Endothelial cell of umbilical vein (primary cell): ENCODE data around the gene SMARCA4. TPM values are rescaled to one million over a fixed set of nuclear protein-coding genes. Genes with fewer than 3 reads are reported as not detected.

ENCODE experiments used
- BruUV-seq: library from RNA; stranded (reverse); fragments of 400-500 nt; replicated peaks from 2 replicates; lab custom pipeline; 2021; lab: Mats Ljungman, UMichigan
- CTCF ChIA-PET: fragments of 300-600, 350-600 bp; sonication (Branson Sonifier 250); formaldehyde crosslinking; loops from one replicate; lab custom pipeline; 2021; ENCODE audit warnings: antibody characterized with exemption, inconsistent platforms; lab: Charles Lee
- POLR2A ChIA-PET: fragments of 300-600, 350-600 bp; sonication (Branson Sonifier 250); formaldehyde crosslinking; loops from one replicate; lab custom pipeline; 2021; ENCODE audit warnings: antibody characterized with exemption, inconsistent platforms; lab: Charles Lee
- DNase-seq: peaks from one replicate; pipeline ENCODE4 v3.0.0-alpha.2; 2011; ENCODE audit warnings: low read depth, low spot score
- FAIRE-seq: peaks from 2 replicates; lab custom pipeline; 2011; peaks lifted over from hg19 to GRCh38; lab: Jason Lieb, UNC
- H2AFZ ChIP-seq: 2 replicates; pipeline ENCODE4 v1.6.0; 2012; ENCODE audit warnings: low read depth, low read length, control low read depth, inconsistent platforms
- H3K27ac ChIP-seq: 2 replicates; pipeline ENCODE4 v1.5.1; 2011; ENCODE audit warnings: low read depth, mild to moderate bottlenecking, control low read depth, low read length, moderate library complexity; ENCODE audit not compliant: insufficient read depth
- H3K27me3 ChIP-seq, 2 experiments: 2 replicates each; pipeline versions ENCODE4 v1.6.0 to v1.6.1; 2011; ENCODE audit warnings: low read length in 2 of 2, mixed read lengths in 1 of 2; ENCODE audit not compliant: control insufficient read depth in 2 of 2, insufficient read depth in 2 of 2
- H3K36me3 ChIP-seq, 2 experiments: 2 replicates in 1 of 2; 3 replicates in 1 of 2; pipeline ENCODE4 v1.5.1; 2011; ENCODE audit warnings: low read length in 2 of 2, mild to moderate bottlenecking in 1 of 2, moderate library complexity in 1 of 2; ENCODE audit not compliant: control insufficient read depth in 2 of 2, insufficient read depth in 2 of 2; ENCODE audit errors: extremely low read depth in 1 of 2
- H3K4me1 ChIP-seq: 3 replicates; pipeline ENCODE4 v1.5.1; 2011; ENCODE audit warnings: mild to moderate bottlenecking, low read length; ENCODE audit not compliant: control insufficient read depth, insufficient read depth; ENCODE audit errors: extremely low read depth
- H3K4me2 ChIP-seq: 2 replicates; pipeline ENCODE4 v1.6.1; 2011; ENCODE audit warnings: low read length, control low read depth, mixed read lengths; ENCODE audit not compliant: insufficient read depth
- H3K4me3 ChIP-seq, 3 experiments: fragments of 200-600 bp in 1 of 3; sonication (generic), shearing (Covaris generic) in 1 of 3; replicated peaks in 1 of 3; 2 replicates each; pipeline ENCODE4 v1.5.1; 2011 to 2016; ENCODE audit warnings: control low read depth in 3 of 3, low read length in 3 of 3, mild to moderate bottlenecking in 2 of 3, inconsistent platforms in 1 of 3, low read depth in 1 of 3, moderate library complexity in 1 of 3; ENCODE audit not compliant: insufficient read depth in 1 of 3
- H3K79me2 ChIP-seq: 2 replicates; pipeline ENCODE4 v1.6.0; 2012; ENCODE audit warnings: low read length, inconsistent platforms; ENCODE audit not compliant: control insufficient read depth, insufficient read depth
- H3K9ac ChIP-seq: replicated peaks from 2 replicates; pipeline ENCODE3; 2011; ENCODE audit warnings: low read length, control low read depth; ENCODE audit not compliant: insufficient read depth; ENCODE audit errors: extremely low read depth
- H3K9me1 ChIP-seq: replicated peaks from 3 replicates; pipeline ENCODE4 v1.6.0; 2011; ENCODE audit warnings: mild to moderate bottlenecking, low read length; ENCODE audit not compliant: control insufficient read depth, insufficient read depth; ENCODE audit errors: extremely low read depth
- H3K9me3 ChIP-seq: replicated peaks from 2 replicates; pipeline ENCODE4 v1.5.1; 2012; ENCODE audit warnings: low read length, inconsistent platforms; ENCODE audit not compliant: control insufficient read depth, insufficient read depth
- H4K20me1 ChIP-seq: replicated peaks from 2 replicates; pipeline ENCODE3; 2011; ENCODE audit warnings: mild to moderate bottlenecking, low read length; ENCODE audit not compliant: control insufficient read depth, insufficient read depth; ENCODE audit errors: extremely low read depth
- CTCF ChIP-seq, 2 donors: IDR thresholded peaks; 1 replicate in 1 of 2; 2 replicates in 1 of 2; pipeline ENCODE4 v1.5.1; 2011; ENCODE audit warnings: low read length in 2 of 2, mild to moderate bottlenecking in 2 of 2, moderate library complexity in 2 of 2, control low read depth in 1 of 2, inconsistent platforms in 1 of 2, low read depth in 1 of 2; ENCODE audit not compliant: insufficient read depth in 1 of 2; ENCODE audit errors: extremely low read depth in 1 of 2
- FOS ChIP-seq: IDR thresholded peaks from 2 replicates; pipeline ENCODE4 v1.6.1; 2011; ENCODE audit warnings: mild to moderate bottlenecking, low read length, moderate library complexity, borderline replicate concordance; ENCODE audit not compliant: insufficient read depth
- GATA2 ChIP-seq: IDR thresholded peaks from 2 replicates; pipeline ENCODE4 v1.7.0; 2011; ENCODE audit warnings: low read depth, mild to moderate bottlenecking, moderate library complexity, mixed read lengths, low read length; ENCODE audit not compliant: insufficient read length, insufficient read depth
- JUN ChIP-seq: IDR thresholded peaks from 2 replicates; pipeline ENCODE4 v1.6.1; 2011; ENCODE audit warnings: borderline replicate concordance, low read depth; ENCODE audit not compliant: insufficient read length, insufficient read depth
- MYC ChIP-seq: IDR thresholded peaks from one replicate; pipeline ENCODE4 v1.6.1; 2011; ENCODE audit warnings: mild to moderate bottlenecking, low read depth, low read length
- POLR2A ChIP-seq: IDR thresholded peaks from 2 replicates; pipeline ENCODE4 v1.6.1; 2012; ENCODE audit warnings: low read depth, mild to moderate bottlenecking, control low read depth, low read length
- POLR2AphosphoS5 ChIP-seq: IDR thresholded peaks from 2 replicates; pipeline ENCODE4 v1.6.1; 2012; ENCODE audit warnings: low read depth, mild to moderate bottlenecking, control low read depth, low read length, moderate library complexity; ENCODE audit not compliant: insufficient read depth
- dilution Hi-C: fragments of 300-500 bp; cut with MboI; formaldehyde crosslinking; loops from one replicate; pipeline ENCODE4 v1.15.0; 2019; ENCODE audit warnings: low sequenced_read_pairs; ENCODE audit not compliant: extremely low pct_ligation_motif_present
- intact Hi-C: fragments of 100-400 bp; cut with micrococcal nuclease; formaldehyde crosslinking; loops from one replicate; pipeline ENCODE4 v1.10.0; 2022
- polyA plus RNA-seq, 4 experiments: library from polyadenylated mRNA; depleted of rRNA in 3 of 4; stranded (reverse) in 3 of 4; unstranded in 1 of 4; fragments of >200 nt; gene quantifications; 2 replicates each; pipeline versions ENCODE4 v1.2.1 to v1.2.3, GENCODE V29; 2011 to 2012; ENCODE audit warnings: missing spikeins in 1 of 4
- total RNA-seq: library from RNA; stranded (reverse); gene quantifications from 2 replicates; pipeline ENCODE4 v1.2.3, GENCODE V29; 2021
- TF ChIP-seq, protein P1 (sequence below): IDR thresholded peaks from 2 replicates; pipeline ENCODE4 v1.6.1; 2011; ENCODE audit not compliant: insufficient read depth, insufficient read length

SMARCA4 gene
- total and polyA plus RNA-seq, 2 donors (not counting 3 experiments of a cell fraction or from before 2014, with no cell fraction given): 65.0 to 177 TPM

DNA sequence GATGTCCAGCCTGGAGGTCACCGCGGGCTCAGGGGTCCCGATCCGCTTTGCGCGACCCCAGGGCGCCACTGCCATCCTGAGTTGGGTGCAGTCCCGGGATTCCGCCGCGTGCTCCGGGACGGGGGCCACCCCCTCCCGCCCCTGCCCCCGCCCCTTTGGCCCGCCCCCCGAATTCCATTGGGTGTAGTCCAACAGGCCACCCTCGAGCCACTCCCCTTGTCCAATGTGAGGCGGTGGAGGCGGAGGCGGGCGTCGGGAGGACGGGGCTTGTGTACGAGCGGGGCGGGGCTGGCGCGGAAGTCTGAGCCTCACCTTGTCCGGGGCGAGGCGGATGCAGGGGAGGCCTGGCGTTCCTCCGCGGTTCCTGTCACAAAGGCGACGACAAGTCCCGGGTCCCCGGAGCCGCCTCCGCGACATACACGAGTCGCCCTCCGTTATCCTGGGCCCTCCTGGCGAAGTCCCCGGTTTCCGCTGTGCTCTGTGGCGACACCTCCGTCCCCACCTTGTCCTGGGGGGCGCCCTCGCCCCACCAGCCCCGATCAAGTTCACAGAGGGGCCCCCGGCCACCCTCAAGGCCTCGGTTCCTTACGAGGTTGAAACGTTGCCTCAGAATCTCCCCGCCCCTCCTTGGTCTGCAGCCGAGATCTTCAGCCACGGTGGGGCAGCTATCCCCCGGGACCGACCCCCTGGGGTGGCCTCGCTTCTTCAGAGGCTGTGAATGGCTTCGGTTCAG lies 129.6 kb downstream of the SMARCA4 start:
- intact Hi-C loops: loop anchor here (1.0 to 10.0 kb wide), 3 partner anchors 54 to 586 kb away; partner anchors contain the start of gene KEAP1
- dilution Hi-C loops: no loop called here
- Histone ChIP-seq H3K36me3 (peaks cover 0 to 3% of the 10 kb centered on the region in 2 experiments), H3K9me3 (no peaks in the 10 kb centered on the region), H4K20me1 (peaks cover 2% of the 10 kb centered on the region), H2AFZ (no peak overlapping the region), H3K27ac (peak overlapping the region; percentile 87), H3K4me3 (peak overlapping the region; percentile 58 to 96 (median 68)), H3K9ac (peak overlapping the region; percentile 99), H3K4me1 (peaks cover 59% of the 10 kb centered on the region), H3K79me2 (peaks cover 50% of the 10 kb centered on the region), H3K9me1 (no peaks in the 10 kb centered on the region), H3K4me2 (peak overlapping the region; percentile 98), H3K27me3 (no peaks in the 10 kb centered on the region)
- ChIA-PET POLR2A (interaction anchor here (0.5 kb wide), 1 partner anchor 37 kb away, joined by 5 read pairs; no protein-coding TSS in a partner anchor), CTCF (interaction anchor here (1.2 to 4.0 kb wide), 4 partner anchors 36 to 154 kb away, joined by 3 to 25 read pairs (median 16); no protein-coding TSS in a partner anchor)
- FAIRE-seq (peak; percentile 92), DNase-seq (peak; percentile 91)
- TF ChIP-seq JUN (no peak), POLR2AphosphoS5 (peak; percentile 70), MYC (peak; percentile 47), FOS (no peak), GATA2 (no peak), POLR2A (peak; percentile 68), CTCF (IDR thresholded peaks at IDR 0.05; ENCODE audit: extremely low read depth in 1 of 2, insufficient read depth in 1 of 2, low read depth in 1 of 2, low read length in 2 of 2) (no peak)
- TF ChIP-seq, protein P1, sequence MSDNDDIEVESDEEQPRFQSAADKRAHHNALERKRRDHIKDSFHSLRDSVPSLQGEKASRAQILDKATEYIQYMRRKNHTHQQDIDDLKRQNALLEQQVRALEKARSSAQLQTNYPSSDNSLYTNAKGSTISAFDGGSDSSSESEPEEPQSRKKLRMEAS: no peak
- TSS peak; percentile 25 for BruUV-seq
